H9 (cell line): ENCODE data around the gene TNFRSF19. TPM values are rescaled to one million over a fixed set of nuclear protein-coding genes. Genes with fewer than 3 reads are reported as not detected.

ENCODE experiments used
- DNase-seq: peaks from one replicate; pipeline ENCODE4 v3.0.0-alpha.2; 2017
- H2AFZ ChIP-seq: one replicate; pipeline ENCODE4 v1.6.1; 2013; ENCODE audit warnings: mild to moderate bottlenecking, low read length, control low read depth, moderate library complexity
- H2AK5ac ChIP-seq: 2 replicates; pipeline ENCODE4 v1.6.1; 2013; ENCODE audit warnings: low read length, control low read depth, mixed read lengths; ENCODE audit not compliant: insufficient read length
- H2BK120ac ChIP-seq: one replicate; pipeline ENCODE4 v1.6.1; 2013; ENCODE audit warnings: low read depth, mild to moderate bottlenecking, low read length, control low read depth, inconsistent platforms; ENCODE audit not compliant: poor library complexity, severe bottlenecking
- H2BK12ac ChIP-seq: 2 replicates; pipeline ENCODE4 v1.6.1; 2013; ENCODE audit warnings: low read length, control low read depth, mixed read lengths, low read depth; ENCODE audit not compliant: insufficient read length
- H2BK15ac ChIP-seq: 2 replicates; pipeline ENCODE4 v1.6.1; 2013; ENCODE audit warnings: low read depth, low read length, control low read depth
- H2BK20ac ChIP-seq: one replicate; pipeline ENCODE4 v1.6.1; 2013; ENCODE audit warnings: low read depth, mild to moderate bottlenecking, low read length, control low read depth, inconsistent platforms; ENCODE audit not compliant: poor library complexity, severe bottlenecking
- H2BK5ac ChIP-seq: 2 replicates; pipeline ENCODE4 v1.6.1; 2013; ENCODE audit warnings: low read length, control low read depth, mixed read lengths; ENCODE audit not compliant: insufficient read length
- H3K14ac ChIP-seq: 2 replicates; pipeline ENCODE4 v1.6.1; 2013; ENCODE audit warnings: low read length, control low read depth; ENCODE audit not compliant: insufficient read depth
- H3K18ac ChIP-seq: 2 replicates; pipeline ENCODE4 v1.6.1; 2013; ENCODE audit warnings: low read depth, mild to moderate bottlenecking, mixed read lengths, low read length, control low read depth; ENCODE audit not compliant: insufficient read length
- H3K23ac ChIP-seq: 2 replicates; pipeline ENCODE4 v1.6.1; 2013; ENCODE audit warnings: low read length, control low read depth, mixed read lengths, low read depth; ENCODE audit not compliant: insufficient read length
- H3K23me2 ChIP-seq: 2 replicates; pipeline ENCODE4 v1.6.1; 2013; ENCODE audit warnings: low read depth, mild to moderate bottlenecking, mixed read lengths, low read length, control low read depth; ENCODE audit not compliant: insufficient read length, poor library complexity, severe bottlenecking
- H3K27ac ChIP-seq: 2 replicates; pipeline ENCODE4 v1.5.1; 2013; ENCODE audit warnings: low read length, control low read depth, mixed read lengths, low read depth; ENCODE audit not compliant: insufficient read length
- H3K27me3 ChIP-seq: 2 replicates; pipeline ENCODE4 v1.6.1; 2013; ENCODE audit warnings: low read length, control low read depth, inconsistent platforms; ENCODE audit not compliant: insufficient read depth
- H3K4ac ChIP-seq: 2 replicates; pipeline ENCODE4 v1.6.1; 2013; ENCODE audit warnings: low read depth, mild to moderate bottlenecking, control low read depth, inconsistent platforms, low read length, moderate library complexity
- H3K4me1 ChIP-seq: 2 replicates; pipeline ENCODE4 v1.6.1; 2013; ENCODE audit warnings: low read length, control low read depth, inconsistent platforms; ENCODE audit not compliant: insufficient read depth
- H3K4me2 ChIP-seq: 2 replicates; pipeline ENCODE4 v1.6.1; 2013; ENCODE audit warnings: low read length, control low read depth, mixed read lengths; ENCODE audit not compliant: insufficient read length, insufficient read depth
- H3K56ac ChIP-seq: 2 replicates; pipeline ENCODE4 v1.6.1; 2013; ENCODE audit warnings: low read depth, mild to moderate bottlenecking, mixed read lengths, low read length, control low read depth; ENCODE audit not compliant: insufficient read length
- H3K79me1 ChIP-seq: 2 replicates; pipeline ENCODE4 v1.6.1; 2013; ENCODE audit warnings: low read depth, mild to moderate bottlenecking, moderate library complexity, low read length, control low read depth, inconsistent platforms; ENCODE audit not compliant: insufficient read depth, poor library complexity, severe bottlenecking
- H3K79me2 ChIP-seq: 2 replicates; pipeline ENCODE4 v1.6.1; 2013; ENCODE audit warnings: low read length, control low read depth, inconsistent platforms; ENCODE audit not compliant: insufficient read depth
- H3K9ac ChIP-seq: 2 replicates; pipeline ENCODE4 v1.6.1; 2013; ENCODE audit warnings: low read length, control low read depth, mixed read lengths; ENCODE audit not compliant: insufficient read length; ENCODE audit errors: extremely low read depth
- H3K9me3 ChIP-seq: one replicate; pipeline ENCODE4 v1.6.1; 2013; ENCODE audit warnings: low read depth, low read length, inconsistent platforms; ENCODE audit not compliant: control insufficient read depth
- H3T11ph ChIP-seq: one replicate; pipeline ENCODE4 v1.6.1; 2013; ENCODE audit warnings: mild to moderate bottlenecking, low read length, control low read depth, inconsistent platforms
- H4K20me1 ChIP-seq: one replicate; pipeline ENCODE4 v1.6.1; 2013; ENCODE audit not compliant: control insufficient read depth, insufficient read length, insufficient read depth
- H4K5ac ChIP-seq: 2 replicates; pipeline ENCODE4 v1.6.1; 2013; ENCODE audit warnings: low read depth, mild to moderate bottlenecking, mixed read lengths, low read length, control low read depth; ENCODE audit not compliant: insufficient read length
- H4K8ac ChIP-seq: replicated peaks from 2 replicates; pipeline ENCODE4 v1.6.1; 2013; ENCODE audit warnings: low read length, control low read depth, mixed read lengths, low read depth; ENCODE audit not compliant: insufficient read length
- H4K91ac ChIP-seq: 2 replicates; pipeline ENCODE4 v1.6.1; 2013; ENCODE audit warnings: low read depth, mild to moderate bottlenecking, moderate library complexity, mixed read lengths, low read length, control low read depth; ENCODE audit not compliant: insufficient read length
- H3K27ac Mint-ChIP-seq, 3 experiments: 2 replicates in 2 of 3; 3 replicates in 1 of 3; pipeline ENCODE4 v1.8.0; 2020 to 2021; ENCODE audit warnings: mixed read lengths in 3 of 3, mild to moderate bottlenecking in 1 of 3, moderate library complexity in 1 of 3
- H3K27me3 Mint-ChIP-seq: 2 replicates; pipeline ENCODE4 v1.8.0; 2021; ENCODE audit warnings: low read depth, mild to moderate bottlenecking, moderate library complexity, mixed read lengths
- H3K36me3 Mint-ChIP-seq, 3 experiments: 2 replicates in 2 of 3; 3 replicates in 1 of 3; pipeline ENCODE4 v1.8.0; 2020 to 2021; ENCODE audit warnings: low read depth in 3 of 3, mixed read lengths in 3 of 3; ENCODE audit not compliant: insufficient read depth in 1 of 3
- H3K4me1 Mint-ChIP-seq, 2 experiments: 2 replicates each; pipeline ENCODE4 v1.8.0; 2020; ENCODE audit warnings: mixed read lengths in 2 of 2
- H3K4me3 Mint-ChIP-seq, 2 experiments: 2 replicates in 1 of 2; 3 replicates in 1 of 2; pipeline ENCODE4 v1.8.0; 2020 to 2021; ENCODE audit warnings: mild to moderate bottlenecking in 2 of 2, mixed read lengths in 2 of 2, moderate library complexity in 1 of 2
- H3K9me3 Mint-ChIP-seq, 2 experiments: 2 replicates in 1 of 2; 3 replicates in 1 of 2; pipeline ENCODE4 v1.8.0; 2020; ENCODE audit warnings: mild to moderate bottlenecking in 2 of 2, mixed read lengths in 2 of 2, moderate library complexity in 1 of 2
- WGBS: extraction: QIAGEN DNeasy Blood & Tissue Kit; methylation state at CpG from one replicate; pipeline ENCODE4 v1.1.7; 2013; ENCODE audit warnings: missing lambda C conversion rate, low lambda C conversion rate, mixed read lengths; ENCODE audit not compliant: insufficient read length; ENCODE audit errors: extremely low coverage; 5-methylcytosine and 5-hydroxymethylcytosine counted together
- total RNA-seq: library from RNA; stranded (reverse); gene quantifications from 2 replicates; pipeline ENCODE4 v1.2.1, GENCODE V29; 2021
- TF ChIP-seq, protein P1 (sequence below): fragments of 200-600 bp; sonication (generic); conservative IDR thresholded peaks from 3 replicates; pipeline ENCODE4 v1.8.0; 2021; ENCODE audit warnings: antibody characterized with exemption, mild to moderate bottlenecking

The TNFRSF19 gene
- total RNA-seq, 1 experiment from 2014 or later, result 2.7 TPM

DNA sequence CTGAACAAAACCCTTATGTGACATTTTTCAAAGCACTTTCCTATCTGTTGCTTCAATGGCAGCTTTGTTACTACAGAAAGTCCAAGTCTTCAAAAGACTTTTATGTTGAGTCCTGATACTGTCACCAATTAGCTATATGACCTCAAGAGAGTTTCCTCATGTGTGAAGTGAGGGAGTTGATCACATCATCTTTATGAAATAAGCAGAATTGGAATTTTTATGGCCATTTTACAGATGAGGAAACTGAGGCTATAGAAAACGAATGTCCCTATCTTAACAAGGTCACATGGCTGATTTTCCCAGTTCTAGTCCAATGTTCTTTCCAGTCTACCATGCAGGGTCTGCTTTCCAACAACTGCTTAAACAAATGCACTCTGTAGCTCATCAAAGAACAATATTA, 2.6 kb downstream of the TNFRSF19 start:
- H3K27ac Mint-ChIP-seq, result no peak overlapping the region
- H3K9ac ChIP-seq, result no peak overlapping the region
- H3K4me3 Mint-ChIP-seq, result no peak overlapping the region
- H4K20me1 ChIP-seq, result no peaks in the 10 kb centered on the region
- no peak overlapping the region for H3K14ac ChIP-seq
- no peaks in the 10 kb centered on the region; the same call in 1 of the 2 replicates for H3K27me3 ChIP-seq
- peaks cover 12% of the 10 kb centered on the region for H3K27me3 Mint-ChIP-seq
- no peaks in the 10 kb centered on the region for H3K9me3 Mint-ChIP-seq
- H3K56ac ChIP-seq, result no peak overlapping the region
- H3K36me3 Mint-ChIP-seq, result no peaks in the 10 kb centered on the region
- no peak overlapping the region for H3K23ac ChIP-seq
- H2AK5ac ChIP-seq, result no peak overlapping the region
- H4K5ac ChIP-seq, result no peak overlapping the region
- H3K4me1 ChIP-seq, result no peaks in the 10 kb centered on the region; the same call in 1 of the 2 replicates
- H2BK5ac ChIP-seq, result no peak overlapping the region
- no peak overlapping the region for H3K4me2 ChIP-seq
- no peaks in the 10 kb centered on the region for H3K23me2 ChIP-seq
- H3K27ac ChIP-seq, result no peak overlapping the region
- H2BK15ac ChIP-seq, result no peak overlapping the region
- H2BK12ac ChIP-seq, result no peak overlapping the region
- peaks cover 17 to 21% of the 10 kb centered on the region in 2 experiments for H3K4me1 Mint-ChIP-seq
- TF ChIP-seq, protein P1, sequence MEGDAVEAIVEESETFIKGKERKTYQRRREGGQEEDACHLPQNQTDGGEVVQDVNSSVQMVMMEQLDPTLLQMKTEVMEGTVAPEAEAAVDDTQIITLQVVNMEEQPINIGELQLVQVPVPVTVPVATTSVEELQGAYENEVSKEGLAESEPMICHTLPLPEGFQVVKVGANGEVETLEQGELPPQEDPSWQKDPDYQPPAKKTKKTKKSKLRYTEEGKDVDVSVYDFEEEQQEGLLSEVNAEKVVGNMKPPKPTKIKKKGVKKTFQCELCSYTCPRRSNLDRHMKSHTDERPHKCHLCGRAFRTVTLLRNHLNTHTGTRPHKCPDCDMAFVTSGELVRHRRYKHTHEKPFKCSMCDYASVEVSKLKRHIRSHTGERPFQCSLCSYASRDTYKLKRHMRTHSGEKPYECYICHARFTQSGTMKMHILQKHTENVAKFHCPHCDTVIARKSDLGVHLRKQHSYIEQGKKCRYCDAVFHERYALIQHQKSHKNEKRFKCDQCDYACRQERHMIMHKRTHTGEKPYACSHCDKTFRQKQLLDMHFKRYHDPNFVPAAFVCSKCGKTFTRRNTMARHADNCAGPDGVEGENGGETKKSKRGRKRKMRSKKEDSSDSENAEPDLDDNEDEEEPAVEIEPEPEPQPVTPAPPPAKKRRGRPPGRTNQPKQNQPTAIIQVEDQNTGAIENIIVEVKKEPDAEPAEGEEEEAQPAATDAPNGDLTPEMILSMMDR, result no peak
- H3K79me1 ChIP-seq, result no peaks in the 10 kb centered on the region
- H3T11ph ChIP-seq, result no peak overlapping the region
- no peak overlapping the region for H3K4ac ChIP-seq
- DNase-seq, result no peak
- H2BK120ac ChIP-seq, result no peak overlapping the region
- no peaks in the 10 kb centered on the region for H3K9me3 ChIP-seq
- no peak overlapping the region for H4K91ac ChIP-seq
- H2BK20ac ChIP-seq, result no peak overlapping the region
- H4K8ac ChIP-seq, result no peak overlapping the region
- H3K18ac ChIP-seq, result no peak overlapping the region
- no peak overlapping the region for H2AFZ ChIP-seq
- H3K79me2 ChIP-seq, result no peaks in the 10 kb centered on the region
- WGBS, result no CpG with 5 or more reads among the region's 1 CpG
